GM12878 (cell line): Measurements from ENCODE around the gene RNF220. TPM values are rescaled to one million over a fixed set of nuclear protein-coding genes. Genes with fewer than 3 reads are reported as not detected.

Experiments used
- ATAC-seq: fragments of 200-7000 bp; cut with Tn5 transposase; 3 replicates; pipeline ENCODE4 v1.9.1; 2020; ENCODE audit warnings: mild to moderate bottlenecking, moderate library complexity
- BruUV-seq: library from RNA; stranded (reverse); fragments of 400-500 nt; replicated peaks from 2 replicates; lab custom pipeline; 2021; lab: Mats Ljungman, UMichigan
- CTCF ChIA-PET: fragments of 300-600 bp; sonication (Branson Sonifier 250); formaldehyde crosslinking; extraction: SDS; loops from one replicate; lab custom pipeline; 2021; ENCODE audit warnings: inconsistent platforms; lab: Yijun Ruan, JAX
- POLR2A ChIA-PET: fragments of 350-600 bp; formaldehyde crosslinking; extraction: SDS; loops from one replicate; lab custom pipeline; 2021; ENCODE audit warnings: inconsistent platforms; lab: Charles Lee
- RAD21 ChIA-PET: fragments of 300-600 bp; sonication (Branson Sonifier 250); formaldehyde crosslinking; loops from one replicate; lab custom pipeline; 2023; ENCODE audit warnings: antibody characterized with exemption; ENCODE audit not compliant: unreplicated experiment; lab: Charles Lee
- SMC1A ChIA-PET: fragments of 300-600 bp; sonication (Branson Sonifier 250); formaldehyde crosslinking; loops from one replicate; lab custom pipeline; 2023; ENCODE audit not compliant: unreplicated experiment, uncharacterized antibody; lab: Charles Lee
- DNase-seq: peaks from one replicate; pipeline ENCODE4 v3.0.0-alpha.2; 2011; ENCODE audit warnings: low read depth, low spot score
- FAIRE-seq: peaks from 3 replicates; lab custom pipeline; 2011; peaks lifted over from hg19 to GRCh38; lab: Jason Lieb, UNC
- H2AFZ ChIP-seq: 2 replicates; pipeline ENCODE4 v1.6.0; 2011; ENCODE audit warnings: low read depth, low read length, control low read depth; ENCODE audit not compliant: control insufficient read depth
- H3K27ac ChIP-seq: 2 replicates; pipeline ENCODE4 v1.5.1; 2011; ENCODE audit warnings: control low read depth; ENCODE audit not compliant: control insufficient read depth, insufficient read depth
- H3K27me3 ChIP-seq, 2 experiments: replicated peaks in 1 of 2; 2 replicates each; pipeline versions ENCODE4 v1.6.0 to v1.6.1; 2011; ENCODE audit warnings: low read length in 1 of 2; ENCODE audit not compliant: control insufficient read depth in 2 of 2, insufficient read depth in 2 of 2
- H3K36me3 ChIP-seq, 2 experiments: 2 replicates each; pipeline ENCODE4 v1.5.1; 2011; ENCODE audit warnings: low read length in 1 of 2; ENCODE audit not compliant: control insufficient read depth in 2 of 2, insufficient read depth in 2 of 2
- H3K4me1 ChIP-seq: 2 replicates; pipeline ENCODE4 v1.6.1; 2011; ENCODE audit warnings: mild to moderate bottlenecking, low read length, moderate library complexity, mixed read lengths; ENCODE audit not compliant: control insufficient read depth, insufficient read depth
- H3K4me2 ChIP-seq: 2 replicates; pipeline ENCODE4 v1.6.0; 2011; ENCODE audit warnings: control low read depth; ENCODE audit not compliant: control insufficient read depth, insufficient read depth
- H3K4me3 ChIP-seq: fragments of 200-600 bp; sonication (generic); 2 replicates; pipeline ENCODE4 v1.5.1; 2016
- H3K79me2 ChIP-seq: 2 replicates; pipeline ENCODE4 v1.6.0; 2011; ENCODE audit warnings: low read length; ENCODE audit not compliant: control insufficient read depth, insufficient read depth
- H3K9ac ChIP-seq: 2 replicates; pipeline ENCODE4 v1.8.0; 2011; ENCODE audit warnings: low read length, control low read depth, mixed read lengths; ENCODE audit not compliant: control insufficient read depth, insufficient read depth
- H3K9me3 ChIP-seq: replicated peaks from 3 replicates; pipeline ENCODE4 v1.5.1; 2011; ENCODE audit warnings: mild to moderate bottlenecking, low read length; ENCODE audit not compliant: control insufficient read depth, insufficient read depth
- H4K20me1 ChIP-seq: 2 replicates; pipeline ENCODE4 v1.6.0; 2011; ENCODE audit not compliant: control insufficient read depth, insufficient read depth
- CHD4 ChIP-seq: fragments of 200-600 bp; sonication (generic); IDR thresholded peaks from 2 replicates; pipeline ENCODE4 v1.6.1; 2016; ENCODE audit warnings: mild to moderate bottlenecking
- IKZF2 ChIP-seq, 2 experiments: fragments of 450-650 bp; IDR thresholded peaks; 2 replicates each; pipeline ENCODE4 v1.6.1; 2017; ENCODE audit warnings: mild to moderate bottlenecking in 2 of 2, moderate library complexity in 2 of 2
- IRF4 ChIP-seq: IDR thresholded peaks from 2 replicates; pipeline ENCODE4 v1.6.1; 2011; ENCODE audit warnings: low read depth, low read length
- KAT2A ChIP-seq: conservative IDR thresholded peaks from 2 replicates; pipeline ENCODE4 v1.6.1; 2011; ENCODE audit warnings: low read depth, low read length; ENCODE audit not compliant: control insufficient read depth
- MYC ChIP-seq: IDR thresholded peaks from 2 replicates; pipeline ENCODE4 v1.6.1; 2011; ENCODE audit warnings: mild to moderate bottlenecking, low read length, moderate library complexity, inconsistent platforms; ENCODE audit not compliant: insufficient read depth, insufficient replicate concordance, insufficient read length, severe bottlenecking
- NR2C1 ChIP-seq: fragments of 450-650 bp; IDR thresholded peaks from 2 replicates; pipeline ENCODE4 v1.6.1; 2017; ENCODE audit warnings: antibody characterized with exemption, mild to moderate bottlenecking, moderate library complexity
- POLR2AphosphoS2 ChIP-seq: IDR thresholded peaks from 2 replicates; pipeline ENCODE4 v1.6.1; 2011; ENCODE audit warnings: low read depth, mild to moderate bottlenecking, low read length, improper control_type of control experiment, moderate library complexity
- RELA ChIP-seq: fragments of 450-650 bp; IDR thresholded peaks from 2 replicates; pipeline ENCODE4 v1.8.0; 2014; ENCODE audit warnings: borderline replicate concordance; ENCODE audit not compliant: partially characterized antibody
- SMC3 ChIP-seq: IDR thresholded peaks from 2 replicates; pipeline ENCODE4 v1.6.1; 2011; ENCODE audit warnings: low read length, improper control_type of control experiment, borderline replicate concordance
- SRF ChIP-seq, 2 experiments: IDR thresholded peaks; 2 replicates each; pipeline ENCODE4 v1.6.1; 2011; ENCODE audit warnings: low read depth in 2 of 2, low read length in 2 of 2, mild to moderate bottlenecking in 1 of 2, moderate library complexity in 1 of 2
- TCF12 ChIP-seq: IDR thresholded peaks from 2 replicates; pipeline ENCODE4 v1.6.1; 2011; ENCODE audit warnings: low read depth, mild to moderate bottlenecking, low read length
- WRNIP1 ChIP-seq: IDR thresholded peaks from 2 replicates; pipeline ENCODE4 v1.6.1; 2011; ENCODE audit warnings: low read depth, low read length, improper control_type of control experiment, borderline replicate concordance
- WGBS: methylation state at CpG from one replicate; pipeline ENCODE4 v1.1.6; 2016; ENCODE audit warnings: low lambda C conversion rate; ENCODE audit not compliant: insufficient replicate concordance, insufficient coverage; ENCODE audit errors: missing lambda C conversion rate; 5-methylcytosine and 5-hydroxymethylcytosine counted together
- in situ Hi-C: fragments of 300-500 bp; cut with MboI; formaldehyde crosslinking; loops from 9 replicates; pipeline ENCODE4 v1.14.3; 2018; ENCODE audit warnings: mixed read lengths
- intact Hi-C: fragments of 100-400 bp; cut with micrococcal nuclease; formaldehyde crosslinking; loops from one replicate; pipeline ENCODE4 v1.14.2; 2022; ENCODE audit not compliant: unreplicated experiment
- polyA plus RNA-seq, 11 experiments: library from polyadenylated mRNA; depleted of rRNA in 4 of 11; unstranded in 6 of 11; stranded (reverse) in 5 of 11; fragments of >200 nt; fragmentation: Nextera tagmentation in 4 of 11; fragmentation: Illumina TruSeq in 1 of 11; extraction: Ambion mirVana in 4 of 11; extraction: Trizol in 1 of 11; gene quantifications; 1 replicate in 1 of 11; 2 replicates in 10 of 11; pipeline versions ENCODE4 v1.2.1 to v1.2.3, GENCODE V29; 2011 to 2016; ENCODE audit warnings: inconsistent platforms in 2 of 11, missing spikeins in 2 of 11, low read depth in 1 of 11
- total RNA-seq, 4 experiments: library from RNA; depleted of rRNA in 3 of 4; stranded (reverse); fragments of >200 nt in 3 of 4; fragmentation: Illumina TruSeq in 1 of 4; extraction: Trizol in 1 of 4; gene quantifications; 2 replicates each; pipeline versions ENCODE4 v1.2.1 to v1.2.3, GENCODE V29; 2013 to 2021
- TF ChIP-seq, protein P1 (sequence below): IDR thresholded peaks from 2 replicates; pipeline ENCODE4 v1.6.1; 2011; ENCODE audit warnings: low read depth, mild to moderate bottlenecking, low read length, moderate library complexity, borderline replicate concordance; ENCODE audit errors: extremely low read depth
- TF ChIP-seq, protein P2 (sequence below): IDR thresholded peaks from 2 replicates; pipeline ENCODE4 v1.6.1; 2012; ENCODE audit warnings: low read depth, low read length, improper control_type of control experiment
- TF ChIP-seq, protein P3 (sequence below): fragments of 450-650 bp; formaldehyde crosslinking; IDR thresholded peaks from 2 replicates; pipeline ENCODE4 v1.4.0; 2022; ENCODE audit warnings: mild to moderate bottlenecking, moderate library complexity
- TF ChIP-seq, protein P4 (sequence below): fragments of 150-350 bp; IDR thresholded peaks from 2 replicates; pipeline ENCODE4 v1.6.1; 2016; ENCODE audit warnings: low read depth, low read length

The RNF220 gene
- total and polyA plus RNA-seq, 10 of the 15 experiments (the other 5 are each of a cell fraction or from before 2014, with no cell fraction given): 4.6 to 84.1 (median 53.7) TPM

DNA sequence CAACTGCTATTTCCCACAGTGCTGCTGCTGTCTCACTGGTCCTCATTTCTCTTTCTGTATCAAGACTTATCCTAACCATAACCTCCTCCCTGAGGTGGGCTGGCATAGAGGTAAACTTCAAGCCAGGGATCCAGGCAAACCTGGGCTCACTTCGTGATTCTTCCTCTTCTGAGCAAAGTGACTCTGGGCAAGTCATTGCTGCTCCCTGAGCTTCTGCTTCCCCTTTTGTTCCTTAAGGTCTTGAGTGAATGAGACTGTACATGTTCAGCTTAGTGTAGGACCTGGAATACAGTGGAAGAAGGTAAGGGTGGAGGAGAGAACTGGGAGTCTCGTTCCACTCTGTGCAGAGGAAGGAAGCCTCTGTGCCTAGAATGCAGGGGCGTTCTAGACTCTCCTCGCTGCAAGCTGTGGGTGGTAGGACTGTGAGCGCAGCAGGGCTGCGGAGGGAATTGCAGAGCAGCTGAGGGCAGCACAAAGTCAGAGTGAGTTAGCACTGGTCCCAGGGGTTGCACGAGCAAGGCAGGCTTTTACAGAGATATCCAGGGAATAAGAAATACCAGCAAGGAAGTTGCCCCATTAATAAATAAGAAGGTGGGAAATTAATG is 38.6 kb upstream of the RNF220 start:
- Histone ChIP-seq H4K20me1 (no peaks in the 10 kb centered on the region), H3K36me3 (no peaks in the 10 kb centered on the region), H3K9me3 (no peaks in the 10 kb centered on the region), H3K9ac (no peak overlapping the region), H2AFZ (no peak overlapping the region), H3K79me2 (no peaks in the 10 kb centered on the region), H3K27ac (no peak overlapping the region), H3K4me2 (no peak overlapping the region), H3K27me3 (peaks cover 0 to 1% of the 10 kb centered on the region in 2 experiments; a peak in 1 of 4 replicates), H3K4me1 (peaks cover 4% of the 10 kb centered on the region; the same call in 1 of the 2 replicates), H3K4me3 (no peak overlapping the region)
- WGBS: 5% methylated on average over 7 of the region's 7 CpGs
- RAD21 ChIA-PET: no interaction called here
- no TSS peak for BruUV-seq
- POLR2A ChIA-PET: no interaction called here
- TF ChIP-seq SMC3 (no peak), IRF4 (no peak), WRNIP1 (no peak), RELA (no peak), SRF (IDR thresholded peaks at IDR 0.05; ENCODE audit: low read depth in 2 of 2, low read length in 2 of 2) (no peak), TCF12 (no peak), MYC (no peak), IKZF2 (IDR thresholded peaks at IDR 0.05) (no peak), KAT2A (no peak), CHD4 (no peak), POLR2AphosphoS2 (no peak), NR2C1 (no peak)
- TF ChIP-seq, protein P1, sequence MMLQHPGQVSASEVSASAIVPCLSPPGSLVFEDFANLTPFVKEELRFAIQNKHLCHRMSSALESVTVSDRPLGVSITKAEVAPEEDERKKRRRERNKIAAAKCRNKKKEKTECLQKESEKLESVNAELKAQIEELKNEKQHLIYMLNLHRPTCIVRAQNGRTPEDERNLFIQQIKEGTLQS: no peak
- TF ChIP-seq, protein P2, sequence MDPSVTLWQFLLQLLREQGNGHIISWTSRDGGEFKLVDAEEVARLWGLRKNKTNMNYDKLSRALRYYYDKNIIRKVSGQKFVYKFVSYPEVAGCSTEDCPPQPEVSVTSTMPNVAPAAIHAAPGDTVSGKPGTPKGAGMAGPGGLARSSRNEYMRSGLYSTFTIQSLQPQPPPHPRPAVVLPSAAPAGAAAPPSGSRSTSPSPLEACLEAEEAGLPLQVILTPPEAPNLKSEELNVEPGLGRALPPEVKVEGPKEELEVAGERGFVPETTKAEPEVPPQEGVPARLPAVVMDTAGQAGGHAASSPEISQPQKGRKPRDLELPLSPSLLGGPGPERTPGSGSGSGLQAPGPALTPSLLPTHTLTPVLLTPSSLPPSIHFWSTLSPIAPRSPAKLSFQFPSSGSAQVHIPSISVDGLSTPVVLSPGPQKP: no peak
- TF ChIP-seq, protein P3, sequence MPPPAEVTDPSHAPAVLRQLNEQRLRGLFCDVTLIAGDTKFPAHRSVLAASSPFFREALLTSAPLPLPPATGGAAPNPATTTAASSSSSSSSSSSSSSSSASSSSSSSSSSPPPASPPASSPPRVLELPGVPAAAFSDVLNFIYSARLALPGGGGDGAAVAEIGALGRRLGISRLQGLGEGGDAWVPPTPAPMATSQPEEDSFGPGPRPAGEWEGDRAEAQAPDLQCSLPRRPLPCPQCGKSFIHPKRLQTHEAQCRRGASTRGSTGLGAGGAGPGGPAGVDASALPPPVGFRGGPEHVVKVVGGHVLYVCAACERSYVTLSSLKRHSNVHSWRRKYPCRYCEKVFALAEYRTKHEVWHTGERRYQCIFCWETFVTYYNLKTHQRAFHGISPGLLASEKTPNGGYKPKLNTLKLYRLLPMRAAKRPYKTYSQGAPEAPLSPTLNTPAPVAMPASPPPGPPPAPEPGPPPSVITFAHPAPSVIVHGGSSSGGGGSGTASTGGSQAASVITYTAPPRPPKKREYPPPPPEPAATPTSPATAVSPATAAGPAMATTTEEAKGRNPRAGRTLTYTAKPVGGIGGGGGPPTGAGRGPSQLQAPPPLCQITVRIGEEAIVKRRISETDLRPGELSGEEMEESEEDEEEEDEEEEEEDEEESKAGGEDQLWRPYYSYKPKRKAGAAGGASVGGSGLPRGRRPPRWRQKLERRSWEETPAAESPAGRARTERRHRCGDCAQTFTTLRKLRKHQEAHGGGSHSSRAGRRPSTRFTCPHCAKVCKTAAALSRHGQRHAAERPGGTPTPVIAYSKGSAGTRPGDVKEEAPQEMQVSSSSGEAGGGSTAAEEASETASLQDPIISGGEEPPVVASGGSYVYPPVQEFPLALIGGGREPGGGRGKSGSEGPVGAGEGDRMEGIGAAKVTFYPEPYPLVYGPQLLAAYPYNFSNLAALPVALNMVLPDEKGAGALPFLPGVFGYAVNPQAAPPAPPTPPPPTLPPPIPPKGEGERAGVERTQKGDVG (CRISPR knock-in tag): no peak
- TF ChIP-seq, protein P4, sequence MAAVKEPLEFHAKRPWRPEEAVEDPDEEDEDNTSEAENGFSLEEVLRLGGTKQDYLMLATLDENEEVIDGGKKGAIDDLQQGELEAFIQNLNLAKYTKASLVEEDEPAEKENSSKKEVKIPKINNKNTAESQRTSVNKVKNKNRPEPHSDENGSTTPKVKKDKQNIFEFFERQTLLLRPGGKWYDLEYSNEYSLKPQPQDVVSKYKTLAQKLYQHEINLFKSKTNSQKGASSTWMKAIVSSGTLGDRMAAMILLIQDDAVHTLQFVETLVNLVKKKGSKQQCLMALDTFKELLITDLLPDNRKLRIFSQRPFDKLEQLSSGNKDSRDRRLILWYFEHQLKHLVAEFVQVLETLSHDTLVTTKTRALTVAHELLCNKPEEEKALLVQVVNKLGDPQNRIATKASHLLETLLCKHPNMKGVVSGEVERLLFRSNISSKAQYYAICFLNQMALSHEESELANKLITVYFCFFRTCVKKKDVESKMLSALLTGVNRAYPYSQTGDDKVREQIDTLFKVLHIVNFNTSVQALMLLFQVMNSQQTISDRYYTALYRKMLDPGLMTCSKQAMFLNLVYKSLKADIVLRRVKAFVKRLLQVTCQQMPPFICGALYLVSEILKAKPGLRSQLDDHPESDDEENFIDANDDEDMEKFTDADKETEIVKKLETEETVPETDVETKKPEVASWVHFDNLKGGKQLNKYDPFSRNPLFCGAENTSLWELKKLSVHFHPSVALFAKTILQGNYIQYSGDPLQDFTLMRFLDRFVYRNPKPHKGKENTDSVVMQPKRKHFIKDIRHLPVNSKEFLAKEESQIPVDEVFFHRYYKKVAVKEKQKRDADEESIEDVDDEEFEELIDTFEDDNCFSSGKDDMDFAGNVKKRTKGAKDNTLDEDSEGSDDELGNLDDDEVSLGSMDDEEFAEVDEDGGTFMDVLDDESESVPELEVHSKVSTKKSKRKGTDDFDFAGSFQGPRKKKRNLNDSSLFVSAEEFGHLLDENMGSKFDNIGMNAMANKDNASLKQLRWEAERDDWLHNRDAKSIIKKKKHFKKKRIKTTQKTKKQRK: no peak
- intact Hi-C loops: no loop called here
- DNase-seq (no peak), FAIRE-seq (no peak), ATAC-seq (no peak)
- CTCF ChIA-PET: interaction anchor here (2.5 kb wide), 1 partner anchor 11 kb away, joined by 10 read pairs; no protein-coding TSS in a partner anchor
- SMC1A ChIA-PET: no interaction called here
- in situ Hi-C loops: no loop called here
